Measurements from ENCODE around the gene PRPF38B.

Gene PRPF38B

DNA sequence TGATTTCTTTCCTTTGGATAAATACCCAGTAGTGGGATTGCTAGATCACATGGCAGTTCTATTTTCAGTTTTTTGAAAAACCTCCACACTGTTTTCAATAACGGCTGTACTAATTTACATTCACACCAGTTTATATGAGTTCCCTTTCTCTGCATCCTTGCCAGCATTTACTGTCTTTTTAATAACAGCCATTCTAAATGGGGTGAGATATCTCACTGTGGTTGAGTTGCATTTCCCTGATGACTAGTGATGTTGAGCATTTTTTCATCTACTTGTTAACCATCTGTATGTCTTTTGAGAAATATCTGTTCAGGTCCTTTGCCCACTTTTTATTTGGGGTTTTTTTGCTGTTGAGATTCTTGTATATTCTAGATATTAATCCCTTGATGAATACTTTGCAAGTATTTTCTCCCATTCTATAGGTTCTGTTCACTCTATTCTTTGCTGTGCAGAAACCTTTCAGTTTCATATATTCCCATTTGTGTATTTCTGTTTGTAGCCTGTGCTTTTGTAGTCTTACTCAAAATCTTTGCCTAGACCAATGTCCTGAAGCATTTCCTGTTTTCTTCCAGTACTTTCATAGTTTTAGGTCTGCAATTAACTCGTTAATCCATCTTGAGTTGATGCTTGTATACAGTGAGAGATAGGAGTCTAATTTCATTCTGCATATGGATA lies 38.5 kb upstream of the PRPF38B start:
- TF ChIP-seq, protein P1, sequence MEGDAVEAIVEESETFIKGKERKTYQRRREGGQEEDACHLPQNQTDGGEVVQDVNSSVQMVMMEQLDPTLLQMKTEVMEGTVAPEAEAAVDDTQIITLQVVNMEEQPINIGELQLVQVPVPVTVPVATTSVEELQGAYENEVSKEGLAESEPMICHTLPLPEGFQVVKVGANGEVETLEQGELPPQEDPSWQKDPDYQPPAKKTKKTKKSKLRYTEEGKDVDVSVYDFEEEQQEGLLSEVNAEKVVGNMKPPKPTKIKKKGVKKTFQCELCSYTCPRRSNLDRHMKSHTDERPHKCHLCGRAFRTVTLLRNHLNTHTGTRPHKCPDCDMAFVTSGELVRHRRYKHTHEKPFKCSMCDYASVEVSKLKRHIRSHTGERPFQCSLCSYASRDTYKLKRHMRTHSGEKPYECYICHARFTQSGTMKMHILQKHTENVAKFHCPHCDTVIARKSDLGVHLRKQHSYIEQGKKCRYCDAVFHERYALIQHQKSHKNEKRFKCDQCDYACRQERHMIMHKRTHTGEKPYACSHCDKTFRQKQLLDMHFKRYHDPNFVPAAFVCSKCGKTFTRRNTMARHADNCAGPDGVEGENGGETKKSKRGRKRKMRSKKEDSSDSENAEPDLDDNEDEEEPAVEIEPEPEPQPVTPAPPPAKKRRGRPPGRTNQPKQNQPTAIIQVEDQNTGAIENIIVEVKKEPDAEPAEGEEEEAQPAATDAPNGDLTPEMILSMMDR (IDR thresholded peaks at IDR 0.05) = no peak

DNA sequence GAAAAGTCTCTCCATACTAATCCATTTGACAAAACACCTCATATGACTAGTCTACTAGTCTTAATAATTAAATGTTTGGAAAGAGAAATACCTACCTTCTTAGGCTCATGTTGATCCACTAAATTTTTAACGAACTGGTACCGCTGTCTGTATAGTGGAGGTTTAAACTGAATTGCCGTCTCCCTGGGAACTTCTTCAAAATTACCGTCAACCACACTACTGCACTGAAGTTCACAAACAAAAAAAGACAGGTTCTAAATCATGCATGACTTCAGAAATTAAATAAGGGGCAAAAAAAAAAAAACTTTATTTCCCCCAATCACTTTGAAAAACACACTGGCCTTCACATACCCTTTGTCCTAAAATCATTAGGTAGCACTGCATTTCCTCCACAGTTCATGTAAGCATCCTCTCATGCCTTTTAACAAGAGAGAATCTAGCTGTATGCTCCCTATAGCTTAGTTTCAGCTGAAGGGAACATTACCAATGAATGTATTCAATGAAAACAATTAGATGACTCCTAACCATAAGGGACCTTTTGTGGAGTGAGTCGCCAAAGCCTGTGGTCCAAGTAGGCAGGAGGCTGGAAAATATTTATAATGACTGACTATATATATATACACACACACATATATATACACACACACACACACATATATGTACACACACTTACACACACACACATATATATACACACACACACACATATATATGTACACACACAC lies 34.6 kb upstream of the PRPF38B start:
- TF ChIP-seq, protein P1 (IDR thresholded peaks at IDR 0.05) = no peak

DNA sequence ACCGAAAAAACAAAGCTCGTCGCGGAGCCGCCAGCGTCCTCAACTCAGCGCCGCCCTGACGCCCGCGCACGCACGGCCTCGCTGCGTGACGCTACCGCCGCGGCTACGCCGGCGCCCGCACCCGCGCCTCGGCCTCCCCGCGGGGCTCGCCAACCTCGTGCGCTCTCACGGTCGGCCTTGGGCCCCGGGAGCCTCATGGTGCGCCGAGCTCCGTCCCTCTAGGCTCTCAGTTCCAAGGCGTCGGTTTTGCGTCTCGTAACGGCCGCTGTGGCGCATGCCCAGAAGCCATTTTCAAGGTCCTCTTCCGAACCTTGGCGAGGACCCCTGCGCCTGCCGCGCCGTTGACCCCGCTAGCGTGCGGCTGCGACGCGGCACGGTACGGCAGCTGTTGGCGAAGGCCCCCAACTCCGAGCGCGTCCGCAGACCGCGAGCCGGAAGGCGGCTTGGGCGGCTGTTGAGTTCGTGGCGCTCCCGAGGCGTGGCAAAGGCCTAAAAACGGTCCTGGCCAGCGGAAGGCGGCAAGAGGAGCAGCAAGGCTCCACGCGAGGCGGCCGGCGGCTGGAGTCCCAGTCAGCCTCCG lies 31.0 kb upstream of the PRPF38B start, which contains the start of gene HENMT1:
TSS of gene HENMT1 (minus strand) at position 64 of the 580 bp plus-strand sequence. CDS start 1,209 bp downstream, outside the sequence.
- TF ChIP-seq, protein P1 (IDR thresholded peaks at IDR 0.05) = no peak

DNA sequence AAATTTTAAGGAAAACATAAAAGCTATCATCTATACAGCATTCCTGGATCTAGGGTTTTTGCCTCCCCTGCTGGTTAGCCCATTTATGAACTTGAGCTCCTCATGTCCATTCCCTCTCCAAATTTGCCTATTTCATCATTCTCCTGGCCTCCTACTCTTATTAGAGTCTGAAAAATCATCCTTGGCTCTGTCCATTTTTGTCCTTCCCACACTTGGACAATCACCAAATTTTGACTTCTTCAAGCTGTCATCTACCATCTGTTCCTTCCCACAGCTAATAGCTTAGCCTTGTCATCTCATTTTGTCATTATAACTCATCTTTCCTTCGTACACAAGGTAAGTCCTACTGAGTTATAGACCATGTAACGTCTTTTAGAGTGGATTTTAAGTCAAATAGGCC lies 29.0 kb upstream of the PRPF38B start:
- TF ChIP-seq, protein P1 (IDR thresholded peaks at IDR 0.05) = no peak

DNA sequence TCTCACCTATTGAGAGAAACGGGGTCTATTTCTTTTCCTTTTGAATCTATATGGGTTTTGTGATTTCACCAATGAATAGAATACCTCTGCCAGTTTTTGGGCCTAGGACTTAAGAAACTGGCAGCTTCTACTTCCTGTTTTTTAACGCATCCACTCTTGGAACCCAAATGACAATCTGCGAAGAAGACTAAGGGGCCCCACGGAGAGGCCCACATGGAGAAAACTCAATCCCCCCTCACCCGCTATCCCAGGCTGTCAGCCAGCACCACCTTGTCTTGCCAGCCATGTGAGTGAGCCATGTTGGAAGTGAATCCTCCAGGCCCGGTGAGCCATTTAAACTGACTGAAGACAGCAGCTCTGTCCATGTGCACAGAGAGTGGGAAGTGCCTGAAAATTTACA lies 27.6 kb upstream of the PRPF38B start:
- TF ChIP-seq, protein P1 (IDR thresholded peaks at IDR 0.05) = no peak

DNA sequence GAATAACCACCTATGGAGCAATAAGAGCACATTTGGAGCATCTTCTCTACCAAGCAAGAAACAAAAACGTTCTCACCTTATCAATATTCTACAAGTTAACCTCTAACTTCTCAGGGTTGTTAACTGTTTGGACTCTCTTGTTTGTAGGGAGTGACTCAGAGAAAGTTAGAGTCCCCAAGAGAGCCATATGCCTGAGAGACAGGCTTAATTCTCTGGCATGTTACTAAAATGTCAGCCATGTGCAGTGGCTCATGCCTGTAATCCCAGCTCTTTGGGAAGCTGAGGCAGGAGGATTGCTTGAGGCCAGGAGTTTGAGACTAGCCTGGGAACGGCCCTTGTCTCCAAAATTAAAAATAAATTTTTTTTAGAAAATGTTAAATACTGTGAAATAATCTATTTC lies 27.0 kb upstream of the PRPF38B start:
- TF ChIP-seq, protein P1 (IDR thresholded peaks at IDR 0.05) = no peak

DNA sequence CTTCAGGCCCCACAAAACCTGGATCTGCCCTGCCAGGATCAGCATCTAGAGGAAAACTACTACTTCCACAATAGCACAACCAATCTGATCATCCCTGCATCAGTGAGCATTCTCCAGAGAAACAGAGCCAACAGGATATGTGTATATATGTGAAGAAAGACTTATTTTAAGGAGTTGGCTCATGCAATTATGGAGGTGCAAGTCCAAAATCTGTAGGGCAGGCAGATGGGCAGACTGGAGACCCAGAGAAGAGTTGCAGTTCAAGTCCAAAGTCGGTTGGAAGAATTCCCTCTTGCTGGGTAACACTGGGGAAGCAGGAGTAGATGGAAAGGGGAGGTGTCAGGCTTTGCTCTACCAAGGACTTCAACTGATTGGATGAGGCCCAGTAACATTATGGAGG lies 26.3 kb upstream of the PRPF38B start:
- TF ChIP-seq, protein P1 (IDR thresholded peaks at IDR 0.05) = no peak
